Breast epithelium (tissue), 4 donors: ENCODE measurements around the gene NFIB. TPM values are rescaled to one million over a fixed set of nuclear protein-coding genes. Genes with fewer than 3 reads are reported as not detected.

Experiments used
- DNase-seq, 2 donors: peaks; one replicate each; pipeline ENCODE4 v3.0.0-alpha.2; 2019; ENCODE audit warnings: low spot score in 2 of 2
- H3K27ac ChIP-seq, 2 donors: fragments of 200-600 bp; sonication (generic) in 1 of 2; one replicate each; pipeline ENCODE4 v1.5.1; 2016 to 2019; ENCODE audit warnings: mild to moderate bottlenecking in 1 of 2
- H3K27me3 ChIP-seq, 2 donors: fragments of 200-600 bp; sonication (generic) in 1 of 2; one replicate each; pipeline versions ENCODE4 v1.5.1 to v1.6.0; 2017 to 2019; ENCODE audit warnings: control low read depth in 1 of 2, mild to moderate bottlenecking in 1 of 2
- H3K36me3 ChIP-seq: fragments of 200-600 bp; one replicate; pipeline ENCODE4 v1.5.1; 2019
- H3K4me1 ChIP-seq, 2 donors: fragments of 200-600 bp; sonication (generic); one replicate each; pipeline ENCODE4 v1.5.1; 2016 to 2019; ENCODE audit warnings: control low read depth in 1 of 2
- H3K4me3 ChIP-seq, 3 donors: fragments of 200-600 bp; sonication (generic); 1 replicate in 2 of 3; 2 replicates in 1 of 3; pipeline ENCODE4 v1.5.1; 2016 to 2019; ENCODE audit warnings: mild to moderate bottlenecking in 3 of 3, moderate library complexity in 2 of 3
- H3K9me3 ChIP-seq, 2 donors: fragments of 200-600 bp; sonication (generic) in 1 of 2; one replicate each; pipeline ENCODE4 v1.5.1; 2016 to 2019; ENCODE audit warnings: control low read depth in 1 of 2
- CTCF ChIP-seq, 3 donors: fragments of 450-650 bp; IDR thresholded peaks; one replicate each; pipeline ENCODE4 v1.5.1; 2016 to 2017; ENCODE audit warnings: antibody characterized with exemption in 3 of 3, mild to moderate bottlenecking in 3 of 3, moderate library complexity in 3 of 3
- POLR2A ChIP-seq: fragments of 450-650 bp; IDR thresholded peaks from one replicate; pipeline ENCODE4 v1.6.1; 2016; ENCODE audit warnings: antibody characterized with exemption, mild to moderate bottlenecking, moderate library complexity
- POLR2AphosphoS5 ChIP-seq, 3 donors: sonication (generic); formaldehyde crosslinking; IDR thresholded peaks; one replicate each; pipeline ENCODE4 v1.6.1; 2017; ENCODE audit warnings: antibody characterized with exemption in 3 of 3
- intact Hi-C: fragments of 100-400 bp; cut with DNase I; formaldehyde crosslinking; loops from one replicate; pipeline ENCODE4 v1.15.1; 2023; ENCODE audit warnings: low total_unique reads
- total RNA-seq, 3 donors: library from RNA; depleted of rRNA; stranded (reverse); fragments of >200 nt; gene quantifications; one replicate each; pipeline ENCODE4 v1.1.0, GENCODE V29; 2016

Gene NFIB
- total RNA-seq, 3 donors from 2014 or later, result 95.2 to 237 (median 105) TPM

- intact Hi-C loops, result no loop called here
- no peaks in the 10 kb centered on the region for H3K9me3 ChIP-seq
- no peaks in the 10 kb centered on the region for H3K4me1 ChIP-seq
- H3K27ac ChIP-seq, result peak overlapping the region; percentile 27 to 51
- no peak overlapping the region for H3K4me3 ChIP-seq
- H3K36me3 ChIP-seq, result no peaks in the 10 kb centered on the region
- no peak for TF ChIP-seq POLR2A
- TF ChIP-seq POLR2AphosphoS5 (IDR thresholded peaks at IDR 0.05), result no peak
- no peak for TF ChIP-seq CTCF (IDR thresholded peaks at IDR 0.05)
- H3K27me3 ChIP-seq, result no peaks in the 10 kb centered on the region
- no peak for DNase-seq
Measured at GRCh38 chr9:14098486-14099180, 215.3 kb downstream of the NFIB start.

GRCh38 chr9:14097666-14098415, 216.1 kb downstream of the NFIB start:
- no peak for DNase-seq
- H3K4me1 ChIP-seq, result no peaks in the 10 kb centered on the region
- no peak for TF ChIP-seq POLR2AphosphoS5 (IDR thresholded peaks at IDR 0.05)
- TF ChIP-seq CTCF (IDR thresholded peaks at IDR 0.05), result no peak
- no peak for TF ChIP-seq POLR2A
- no peaks in the 10 kb centered on the region for H3K9me3 ChIP-seq
- no peak overlapping the region for H3K4me3 ChIP-seq
- H3K36me3 ChIP-seq, result no peaks in the 10 kb centered on the region
- peak overlapping the region; percentile 36 to 76 for H3K27ac ChIP-seq
- H3K27me3 ChIP-seq, result no peaks in the 10 kb centered on the region
- intact Hi-C loops, result no loop called here

GRCh38 chr9:14097215-14097614, 216.7 kb downstream of the NFIB start:
- H3K4me3 ChIP-seq, result no peak overlapping the region
- H3K27me3 ChIP-seq, result no peaks in the 10 kb centered on the region
- no peaks in the 10 kb centered on the region for H3K36me3 ChIP-seq
- intact Hi-C loops, result no loop called here
- H3K4me1 ChIP-seq, result no peaks in the 10 kb centered on the region
- no peaks in the 10 kb centered on the region for H3K9me3 ChIP-seq
- TF ChIP-seq POLR2AphosphoS5 (IDR thresholded peaks at IDR 0.05) (no peak), CTCF (IDR thresholded peaks at IDR 0.05) (no peak), POLR2A (no peak)
- H3K27ac ChIP-seq, result peak overlapping the region; percentile 36 to 76
- DNase-seq, result no peak

- H3K4me1 ChIP-seq, result no peaks in the 10 kb centered on the region
- no peak for DNase-seq
- TF ChIP-seq POLR2AphosphoS5 (IDR thresholded peaks at IDR 0.05) (peak in 1 of 3 donors; percentile 24), POLR2A (no peak), CTCF (IDR thresholded peaks at IDR 0.05) (no peak)
Measured at GRCh38 chr9:14096258-14096922, 217.6 kb downstream of the NFIB start.

More at GRCh38 chr9:14096258-14096922, 217.6 kb downstream of the NFIB start:
- no peaks in the 10 kb centered on the region for H3K36me3 ChIP-seq
- no peaks in the 10 kb centered on the region for H3K9me3 ChIP-seq
- peak overlapping the region; percentile 76 to 86 for H3K27ac ChIP-seq
- no peaks in the 10 kb centered on the region for H3K27me3 ChIP-seq
- intact Hi-C loops, result no loop called here
- peak overlapping the region in 2 of 3 donors; percentile 17 to 21 for H3K4me3 ChIP-seq
